D341Med (cell line): Measurements from ENCODE around the gene C11orf21.
"Not testable (repeated sequence)": the region's sequence is repeated elsewhere in the genome, so short reads cannot be mapped to it uniquely, and the experiment has no call there.

ENCODE experiments used
- DNase-seq: peaks from one replicate; pipeline ENCODE4 v3.0.0; 2012; ENCODE audit warnings: low spot score

Gene C11orf21

GRCh38 chr11:2301631-2302305 is at the start of gene C11orf21, which contains the start of gene TSPAN32:
C11orf21 (minus strand) TSS chr11:2301918; CDS start chr11:2301808, 110 bp downstream.
TSPAN32 (plus strand) TSS chr11:2302013; CDS start chr11:2302150, 137 bp downstream.
- DNase-seq, result peak; percentile 17

DNA sequence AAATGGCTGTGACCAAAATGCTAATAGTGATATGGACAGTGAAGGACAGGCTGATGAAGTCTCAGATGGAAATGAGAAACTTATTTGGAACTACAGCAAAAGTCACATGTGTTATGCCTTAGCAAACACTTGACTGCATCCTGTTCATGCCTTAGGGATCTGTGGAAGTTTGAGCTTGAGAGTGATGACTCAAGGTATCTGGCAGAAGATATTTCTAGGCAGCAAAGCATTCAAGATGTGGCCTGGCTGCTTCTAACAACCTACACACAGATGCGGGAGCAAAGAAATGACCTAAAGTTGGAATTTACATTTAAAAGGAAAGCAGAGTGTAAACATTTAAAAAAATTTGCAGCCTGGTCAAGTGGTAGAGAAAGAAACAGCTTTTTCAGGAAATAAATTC is 47.3 kb upstream of the C11orf21 start:
- DNase-seq, result no peak

GRCh38 chr11:2347308-2347830 is 45.7 kb upstream of the C11orf21 start:
- no peak for DNase-seq

DNA sequence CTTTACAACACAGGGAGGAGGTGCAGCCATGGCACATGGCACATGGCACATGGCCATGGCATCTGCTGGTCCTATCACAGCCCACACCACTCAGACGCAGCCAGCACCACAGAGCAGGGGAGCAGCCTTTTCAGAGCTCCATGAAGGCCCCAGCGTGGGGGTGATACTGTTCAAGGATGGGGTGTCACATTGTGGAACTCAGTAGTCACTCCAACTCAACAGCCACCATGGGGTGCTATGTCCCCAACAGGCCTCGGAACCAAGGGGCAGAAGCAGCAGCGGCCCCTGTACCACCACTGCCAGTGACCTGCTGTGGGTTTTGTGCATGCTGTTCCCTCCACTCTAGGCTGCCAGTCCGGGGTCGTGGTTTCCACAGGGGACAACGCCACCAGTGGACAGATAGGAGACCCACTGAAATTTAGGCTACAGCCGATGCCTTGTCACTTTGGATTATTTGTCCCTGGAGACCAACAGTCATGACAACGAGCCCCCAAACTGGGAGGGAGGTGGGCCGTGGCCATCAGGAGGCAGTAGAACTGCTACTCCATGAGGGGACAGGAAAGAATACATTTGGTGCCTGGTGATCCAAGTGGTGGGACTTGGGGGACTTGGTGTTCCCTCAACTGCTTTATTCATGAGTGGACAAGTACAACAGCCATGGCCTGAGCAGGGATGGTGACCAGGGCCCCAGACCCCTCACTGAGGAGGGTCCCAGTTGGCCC is 45.0 kb upstream of the C11orf21 start:
- peak; percentile 7 for DNase-seq

- peak; percentile 9 for DNase-seq
These were observed 44.3 kb upstream of the C11orf21 start for GRCh38 chr11:2346014-2346413.

GRCh38 chr11:2345050-2345449 is 43.3 kb upstream of the C11orf21 start:
- no peak for DNase-seq

DNA sequence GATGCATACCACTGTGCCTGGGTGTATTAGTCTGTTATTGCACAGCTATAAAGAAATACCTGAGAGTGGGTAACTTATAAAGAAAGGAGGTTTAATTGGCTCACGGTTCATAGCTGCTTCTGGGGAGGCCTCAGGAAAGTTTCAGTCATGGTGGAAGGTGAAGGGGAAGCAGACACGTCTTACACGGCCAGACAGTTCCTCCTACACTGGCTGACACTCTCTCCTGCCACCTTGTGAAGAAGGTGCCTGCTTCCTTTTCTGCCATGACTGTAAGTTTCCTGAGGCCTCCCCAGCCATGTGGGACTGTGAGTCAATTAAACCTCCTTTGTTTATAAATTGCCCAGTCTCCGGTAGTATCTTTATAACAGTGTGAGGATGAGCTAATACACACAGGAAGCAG is 41.8 kb upstream of the C11orf21 start:
- DNase-seq, result no peak

DNA sequence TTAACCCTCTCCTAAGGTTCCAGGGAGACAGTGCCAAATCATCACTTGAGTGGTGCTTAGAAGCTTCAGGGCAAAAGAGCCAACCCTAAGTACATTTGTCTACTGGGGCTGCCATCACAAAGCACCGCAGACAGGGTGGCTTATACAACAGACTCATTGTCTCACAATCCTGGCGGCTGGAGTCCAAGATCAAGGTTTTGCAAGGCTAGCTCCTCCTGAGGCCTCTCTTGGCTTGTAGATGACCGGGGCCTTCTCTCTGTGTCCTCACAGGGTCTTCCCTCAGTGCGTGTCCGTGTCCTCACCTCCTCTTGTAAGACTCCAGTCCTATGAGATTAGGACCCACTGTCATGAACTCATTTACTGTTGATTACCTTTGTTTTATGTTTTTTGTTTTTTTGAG is 41.3 kb upstream of the C11orf21 start:
- DNase-seq, result no peak

DNA sequence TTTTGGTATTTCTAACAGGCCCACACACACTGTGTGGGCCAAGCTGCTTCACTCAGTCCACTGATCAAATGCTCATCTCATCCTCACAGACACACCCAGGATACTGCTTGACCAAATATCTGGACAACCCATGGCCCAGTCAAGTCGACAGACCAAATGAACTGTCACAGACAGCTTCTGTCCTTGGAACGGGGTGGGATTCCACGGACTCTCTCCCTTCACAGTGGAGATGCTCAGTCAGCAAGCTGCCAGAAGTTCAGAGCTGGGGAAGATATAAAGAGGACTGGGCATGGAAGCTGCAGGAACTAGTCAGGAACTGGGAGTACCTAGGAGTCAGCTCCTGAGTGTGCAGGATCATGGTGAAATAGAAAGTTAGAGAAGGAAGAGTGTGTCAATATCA is 40.8 kb upstream of the C11orf21 start:
- no peak for DNase-seq

- not testable (repeated sequence) for DNase-seq
These were observed 37.0 kb upstream of the C11orf21 start for GRCh38 chr11:2338760-2339159.

- not testable (repeated sequence) for DNase-seq
These were observed 33.6 kb upstream of the C11orf21 start for GRCh38 chr11:2335286-2335685.

DNA sequence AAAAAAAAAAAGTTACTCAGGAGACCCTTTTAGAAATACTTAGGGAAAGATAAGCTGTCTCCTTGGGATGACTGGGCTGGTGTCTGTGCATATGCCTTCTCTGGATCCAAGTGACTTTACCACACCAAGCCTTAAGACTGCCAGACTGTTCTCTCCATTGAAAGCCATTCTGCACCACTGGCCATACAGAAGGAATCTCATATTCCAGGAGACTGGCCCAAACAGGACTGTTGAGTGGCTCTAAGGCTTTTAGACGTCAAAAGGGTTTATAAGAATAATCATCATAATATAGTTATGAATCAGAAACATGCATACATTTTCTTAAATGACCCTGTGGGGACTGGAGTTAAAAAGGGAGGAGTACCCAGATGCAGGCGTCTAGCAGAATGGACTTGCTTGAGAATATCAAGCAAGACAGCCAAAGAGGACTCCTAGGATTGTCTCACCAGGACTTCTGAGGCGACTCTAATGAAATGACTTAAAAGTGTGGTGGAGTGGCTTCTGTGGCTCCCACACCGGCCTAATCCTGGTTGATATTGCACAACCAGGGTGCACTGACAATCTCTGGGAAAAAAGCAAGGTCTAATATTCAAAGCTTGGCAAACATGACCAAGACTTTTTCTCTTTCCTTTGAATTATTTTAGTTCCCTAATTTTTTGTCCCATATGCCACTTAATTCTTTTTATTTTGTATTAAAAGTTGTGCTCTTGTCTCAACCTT is 31.9 kb upstream of the C11orf21 start:
- not testable (repeated sequence) for DNase-seq

DNA sequence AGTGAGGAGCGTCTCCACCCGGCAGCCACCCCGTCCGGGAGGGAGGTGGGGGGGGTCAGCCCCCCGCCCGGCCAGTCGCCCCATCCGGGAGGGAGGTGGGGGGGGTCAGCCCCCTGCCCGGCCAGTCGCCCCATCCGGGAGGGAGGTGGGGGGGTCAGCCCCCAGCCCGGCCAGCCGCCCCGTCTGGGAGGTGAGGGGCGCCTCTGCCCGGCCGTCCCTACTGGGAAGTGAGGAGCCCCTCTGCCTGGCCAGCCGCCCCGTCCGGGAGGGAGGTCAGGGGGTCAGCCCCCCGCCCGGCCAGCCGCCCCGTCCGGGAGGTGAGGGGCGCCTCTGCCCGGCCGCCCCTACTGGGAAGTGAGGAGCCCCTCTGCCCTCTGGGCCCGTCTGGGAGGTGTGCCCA is 30.9 kb upstream of the C11orf21 start:
- not testable (repeated sequence) for DNase-seq

GRCh38 chr11:2331404-2331803 is 29.7 kb upstream of the C11orf21 start:
- no peak for DNase-seq

GRCh38 chr11:2330696-2331095 is 29.0 kb upstream of the C11orf21 start:
- DNase-seq, result no peak

DNA sequence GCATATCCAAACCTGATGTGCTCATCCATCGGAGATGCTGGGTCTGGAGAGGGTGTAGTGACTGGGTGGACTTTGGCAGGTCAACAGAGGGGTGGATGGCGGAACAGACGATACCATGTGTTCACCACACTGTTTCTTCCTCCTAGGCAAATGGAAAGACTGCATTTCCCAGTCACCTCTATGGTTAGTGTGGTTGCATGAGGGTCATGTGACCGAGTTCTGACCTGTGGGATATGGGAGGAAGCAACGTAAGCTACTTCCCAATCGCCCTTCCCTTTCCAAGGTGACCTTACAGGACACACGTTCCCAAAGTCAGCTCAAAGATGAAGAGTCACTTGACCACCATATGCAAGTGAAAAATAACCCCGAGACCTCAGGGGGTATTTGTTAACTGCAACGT is 27.8 kb upstream of the C11orf21 start:
- no peak for DNase-seq

DNA sequence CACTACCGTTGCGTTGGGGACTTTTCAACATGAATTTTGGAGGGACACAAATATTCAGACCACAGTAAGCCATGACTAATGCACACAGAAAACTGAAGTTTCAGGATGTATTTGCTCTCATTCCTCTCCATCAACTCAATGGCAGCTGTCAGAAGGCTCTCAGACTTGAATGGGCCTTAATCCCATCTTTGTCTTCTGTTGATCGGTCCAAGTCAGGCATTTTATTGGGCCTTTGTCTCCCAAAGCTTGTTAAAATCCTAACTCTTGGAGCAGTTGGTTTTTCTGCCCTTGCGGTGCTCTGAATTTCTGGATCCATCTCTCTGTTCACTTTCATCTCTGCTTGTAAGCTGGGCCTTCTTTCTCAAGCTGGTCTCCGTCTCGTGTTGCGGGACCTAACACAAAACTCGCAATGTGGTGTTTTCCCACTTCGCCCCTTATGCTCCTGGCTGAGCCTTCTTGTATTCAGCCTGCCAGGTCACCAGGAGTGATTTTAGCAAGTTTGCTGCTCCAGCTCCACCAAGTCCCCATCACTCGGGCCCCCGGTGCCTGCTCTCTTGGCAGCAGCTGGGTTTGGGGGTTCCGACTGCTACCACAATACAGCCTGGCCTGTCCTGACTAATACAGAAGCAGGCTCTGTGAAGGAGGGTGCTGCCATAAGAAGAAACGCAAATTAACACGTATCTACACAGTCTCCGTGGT is 27.1 kb upstream of the C11orf21 start:
- DNase-seq, result peak; percentile 5

DNA sequence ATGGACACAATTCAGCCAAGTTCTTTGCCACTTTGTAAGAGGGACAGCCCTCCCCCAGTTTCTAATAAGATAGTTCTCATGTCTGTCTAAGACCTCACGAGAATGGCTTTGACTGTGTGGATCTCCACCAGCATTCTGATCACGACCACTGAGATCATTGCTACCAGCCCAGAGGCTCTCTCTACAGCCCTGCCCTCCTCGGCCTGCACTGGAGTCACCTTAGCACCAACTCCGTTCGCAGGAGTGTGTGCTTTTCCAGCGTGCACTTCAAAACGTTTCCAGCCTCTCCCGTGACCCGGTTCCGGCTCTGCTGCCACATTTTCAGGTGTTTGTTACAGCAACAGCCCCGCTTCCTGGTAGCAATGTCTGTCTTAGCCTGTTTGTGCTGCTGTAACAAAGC is 26.3 kb upstream of the C11orf21 start:
- no peak for DNase-seq

GRCh38 chr11:2327032-2327431 is 25.3 kb upstream of the C11orf21 start:
- DNase-seq, result peak; percentile 9

GRCh38 chr11:2325719-2326118 is 24.0 kb upstream of the C11orf21 start:
- peak; percentile 12 for DNase-seq

DNA sequence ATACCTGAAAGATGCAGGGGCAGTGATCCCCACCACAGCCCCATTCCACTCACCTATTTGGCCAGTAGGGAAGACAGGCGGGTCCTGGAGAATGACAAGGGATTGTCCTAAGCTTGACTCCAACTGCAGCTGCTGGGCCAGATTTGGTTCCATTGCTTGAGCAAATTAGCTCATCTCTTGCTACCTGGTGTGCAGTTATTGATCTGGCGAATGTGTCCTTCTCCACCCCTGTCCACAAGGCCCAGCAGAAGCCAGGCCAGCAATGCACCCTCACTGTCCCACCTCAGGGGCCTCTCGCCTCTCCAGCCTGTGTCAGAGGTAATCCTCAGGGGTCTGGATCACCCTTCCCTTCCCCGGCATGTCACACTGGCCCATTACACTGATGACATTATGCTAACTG is 23.4 kb upstream of the C11orf21 start:
- DNase-seq, result peak; percentile 6

DNA sequence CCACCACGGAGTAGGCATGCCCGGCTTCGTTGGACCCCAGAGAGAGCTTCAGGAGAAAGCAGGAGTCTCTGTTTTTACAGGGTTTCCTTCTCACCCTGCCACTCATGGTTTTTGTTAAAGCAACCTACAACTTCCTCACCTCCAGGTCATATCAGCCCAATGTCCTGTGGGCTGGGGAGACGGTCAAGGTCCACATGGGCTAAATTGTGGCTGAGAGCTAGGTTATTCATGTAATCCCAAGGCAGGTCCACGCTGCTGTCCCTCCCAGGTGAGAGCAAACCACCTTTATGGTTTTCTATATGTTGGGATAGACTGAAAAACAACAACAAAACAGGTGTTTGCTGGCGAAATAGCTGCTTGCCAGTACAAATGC is 19.6 kb upstream of the C11orf21 start:
- peak; percentile 8 for DNase-seq
